ENCODE data around the gene METTL17. TPM values are rescaled to one million over a fixed set of nuclear protein-coding genes. Genes with fewer than 3 reads are reported as not detected.
"Not testable (repeated sequence)": the region's sequence is repeated elsewhere in the genome, so short reads cannot be mapped to it uniquely, and the experiment has no call there.

Gene METTL17
- polyA plus RNA-seq, 1 donor (not counting 4 experiments of a cell fraction or from before 2014, with no cell fraction given): 61.9 TPM

GRCh38 chr14:20955538-20955873 is 34.3 kb upstream of the METTL17 start:
- H3K79me2 ChIP-seq (ENCODE audit: control insufficient read depth, insufficient read depth, low read length); FAIRE-seq; H3K27me3 ChIP-seq (ENCODE audit: control insufficient read depth, extremely low read depth, insufficient read depth, low read length); H3K9me3 ChIP-seq (ENCODE audit: control insufficient read depth, low read depth, low read length); DNase-seq (ENCODE audit: low read depth, low spot score); H3K9ac ChIP-seq (ENCODE audit: control insufficient read depth, extremely low read depth, insufficient read depth, low read length); H3K36me3 ChIP-seq (ENCODE audit: control insufficient read depth in 2 of 2, extremely low read depth in 1 of 2, insufficient read depth in 2 of 2, low read length in 2 of 2); H3K9me1 ChIP-seq (ENCODE audit: control insufficient read depth, extremely low read depth, insufficient read depth, low read length); H4K20me1 ChIP-seq (ENCODE audit: control insufficient read depth, extremely low read depth, insufficient read depth, low read length); H3K27ac ChIP-seq (ENCODE audit: control insufficient read depth, insufficient read depth, low read length); H2AFZ ChIP-seq (ENCODE audit: control insufficient read depth, low read length); H3K4me3 ChIP-seq (ENCODE audit: control insufficient read depth in 2 of 3, extremely low read depth in 1 of 3, insufficient read depth in 2 of 3, low read depth in 1 of 3, low read length in 3 of 3); H3K4me1 ChIP-seq (ENCODE audit: control insufficient read depth, extremely low read depth, insufficient read depth, low read length); H3K4me2 ChIP-seq (ENCODE audit: control insufficient read depth, extremely low read depth, insufficient read depth, low read depth, low read length); dilution Hi-C loops (cut with MboI; ENCODE audit: extremely low pct_ligation_motif_present, low sequenced_read_pairs): not testable (repeated sequence)

DNA sequence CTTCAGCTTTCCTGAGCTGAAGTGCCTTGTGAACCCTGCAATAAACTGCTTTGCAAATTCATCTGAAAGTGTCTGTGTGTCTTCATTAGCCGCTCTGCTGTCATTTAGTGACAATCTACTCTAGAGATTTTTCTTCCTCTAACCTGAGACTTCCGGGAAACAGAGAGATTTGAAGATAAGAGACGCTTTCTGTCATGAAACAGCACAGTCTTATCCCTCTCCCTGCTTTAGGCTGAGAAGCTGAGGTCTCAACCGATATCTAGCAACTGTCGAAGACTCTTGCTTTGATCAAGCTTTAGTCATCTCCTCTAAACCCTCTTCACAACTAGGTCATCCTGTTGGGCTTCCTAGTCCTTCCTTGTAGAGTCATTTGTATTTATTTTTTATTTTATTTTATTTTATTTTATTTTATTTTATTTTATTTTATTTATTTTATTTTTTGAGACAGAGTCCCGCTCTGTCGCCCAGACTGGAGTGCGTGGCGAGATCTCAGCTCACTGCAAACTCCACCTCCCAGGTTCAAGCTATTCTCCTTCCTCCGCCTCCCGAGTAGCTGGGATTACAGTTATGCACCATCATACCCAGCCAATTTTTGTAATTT is 33.3 kb upstream of the METTL17 start:
- H3K4me1 ChIP-seq (ENCODE audit: control insufficient read depth, extremely low read depth, insufficient read depth, low read length): peaks cover 3% of the 10 kb centered on the region
- no peaks in the 10 kb centered on the region for H4K20me1 ChIP-seq (ENCODE audit: control insufficient read depth, extremely low read depth, insufficient read depth, low read length)
- DNase-seq (ENCODE audit: low read depth, low spot score) (no peak), FAIRE-seq (no peak)
- dilution Hi-C loops (cut with MboI; ENCODE audit: extremely low pct_ligation_motif_present, low sequenced_read_pairs): no loop called here
- H2AFZ ChIP-seq (ENCODE audit: control insufficient read depth, low read length): no peak overlapping the region
- no peak for TF ChIP-seq EZH2 (IDR thresholded peaks at IDR 0.05; ENCODE audit: low read length)
- TF ChIP-seq, protein P1, sequence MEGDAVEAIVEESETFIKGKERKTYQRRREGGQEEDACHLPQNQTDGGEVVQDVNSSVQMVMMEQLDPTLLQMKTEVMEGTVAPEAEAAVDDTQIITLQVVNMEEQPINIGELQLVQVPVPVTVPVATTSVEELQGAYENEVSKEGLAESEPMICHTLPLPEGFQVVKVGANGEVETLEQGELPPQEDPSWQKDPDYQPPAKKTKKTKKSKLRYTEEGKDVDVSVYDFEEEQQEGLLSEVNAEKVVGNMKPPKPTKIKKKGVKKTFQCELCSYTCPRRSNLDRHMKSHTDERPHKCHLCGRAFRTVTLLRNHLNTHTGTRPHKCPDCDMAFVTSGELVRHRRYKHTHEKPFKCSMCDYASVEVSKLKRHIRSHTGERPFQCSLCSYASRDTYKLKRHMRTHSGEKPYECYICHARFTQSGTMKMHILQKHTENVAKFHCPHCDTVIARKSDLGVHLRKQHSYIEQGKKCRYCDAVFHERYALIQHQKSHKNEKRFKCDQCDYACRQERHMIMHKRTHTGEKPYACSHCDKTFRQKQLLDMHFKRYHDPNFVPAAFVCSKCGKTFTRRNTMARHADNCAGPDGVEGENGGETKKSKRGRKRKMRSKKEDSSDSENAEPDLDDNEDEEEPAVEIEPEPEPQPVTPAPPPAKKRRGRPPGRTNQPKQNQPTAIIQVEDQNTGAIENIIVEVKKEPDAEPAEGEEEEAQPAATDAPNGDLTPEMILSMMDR (optimal IDR thresholded peaks at IDR 0.05 in 1 of 3, IDR thresholded peaks at IDR 0.05 in 1 of 3, conservative IDR thresholded peaks at IDR 0.05 in 1 of 3; ENCODE audit: extremely low read depth in 1 of 3, insufficient read depth in 2 of 3, low read length in 3 of 3): no peak
- H3K36me3 ChIP-seq (ENCODE audit: control insufficient read depth in 2 of 2, extremely low read depth in 1 of 2, insufficient read depth in 2 of 2, low read length in 2 of 2): no peaks in the 10 kb centered on the region
- H3K4me3 ChIP-seq (ENCODE audit: control insufficient read depth in 2 of 3, extremely low read depth in 1 of 3, insufficient read depth in 2 of 3, low read depth in 1 of 3, low read length in 3 of 3): no peak overlapping the region
- no peaks in the 10 kb centered on the region for H3K9me1 ChIP-seq (ENCODE audit: control insufficient read depth, extremely low read depth, insufficient read depth, low read length)
- H3K27ac ChIP-seq (ENCODE audit: control insufficient read depth, insufficient read depth, low read length): no peak overlapping the region
- no peaks in the 10 kb centered on the region for H3K27me3 ChIP-seq (ENCODE audit: control insufficient read depth, extremely low read depth, insufficient read depth, low read length)
- no peak overlapping the region for H3K9ac ChIP-seq (ENCODE audit: control insufficient read depth, extremely low read depth, insufficient read depth, low read length)
- no peaks in the 10 kb centered on the region for H3K9me3 ChIP-seq (ENCODE audit: control insufficient read depth, low read depth, low read length)
- H3K4me2 ChIP-seq (ENCODE audit: control insufficient read depth, extremely low read depth, insufficient read depth, low read depth, low read length): no peak overlapping the region
- no peaks in the 10 kb centered on the region for H3K79me2 ChIP-seq (ENCODE audit: control insufficient read depth, insufficient read depth, low read length)

- H3K79me2 ChIP-seq (ENCODE audit: control insufficient read depth, insufficient read depth, low read length); H3K9me1 ChIP-seq (ENCODE audit: control insufficient read depth, extremely low read depth, insufficient read depth, low read length); DNase-seq (ENCODE audit: low read depth, low spot score); H3K27ac ChIP-seq (ENCODE audit: control insufficient read depth, insufficient read depth, low read length); H3K27me3 ChIP-seq (ENCODE audit: control insufficient read depth, extremely low read depth, insufficient read depth, low read length); H2AFZ ChIP-seq (ENCODE audit: control insufficient read depth, low read length); FAIRE-seq; H3K4me1 ChIP-seq (ENCODE audit: control insufficient read depth, extremely low read depth, insufficient read depth, low read length); H3K36me3 ChIP-seq (ENCODE audit: control insufficient read depth in 2 of 2, extremely low read depth in 1 of 2, insufficient read depth in 2 of 2, low read length in 2 of 2); dilution Hi-C loops (cut with MboI; ENCODE audit: extremely low pct_ligation_motif_present, low sequenced_read_pairs); H3K4me2 ChIP-seq (ENCODE audit: control insufficient read depth, extremely low read depth, insufficient read depth, low read depth, low read length); H3K9ac ChIP-seq (ENCODE audit: control insufficient read depth, extremely low read depth, insufficient read depth, low read length); H4K20me1 ChIP-seq (ENCODE audit: control insufficient read depth, extremely low read depth, insufficient read depth, low read length); H3K4me3 ChIP-seq (ENCODE audit: control insufficient read depth in 2 of 3, extremely low read depth in 1 of 3, insufficient read depth in 2 of 3, low read depth in 1 of 3, low read length in 3 of 3); H3K9me3 ChIP-seq (ENCODE audit: control insufficient read depth, low read depth, low read length): not testable (repeated sequence)
Observed at GRCh38 chr14:20958946-20959345, 30.8 kb upstream of the METTL17 start.

All from keratinocyte (primary cell).